B cell (primary cell): ENCODE data around the gene CRHR2. TPM values are rescaled to one million over a fixed set of nuclear protein-coding genes. Genes with fewer than 3 reads are reported as not detected.

Experiments used
- ATAC-seq: fragments of 200-7000 bp; cut with Tn5 transposase; one replicate; pipeline ENCODE4 v1.10.0; 2021; ENCODE audit warnings: low read depth, mild to moderate bottlenecking, moderate number of reproducible peaks, moderate library complexity
- CTCF ChIA-PET: fragments of 350-600 bp; sonication (Branson Sonifier 250); formaldehyde crosslinking; loops from one replicate; lab custom pipeline; 2021; ENCODE audit warnings: antibody characterized with exemption, inconsistent platforms; lab: Charles Lee
- POLR2A ChIA-PET: fragments of 350-600 bp; sonication (Branson Sonifier 250); formaldehyde crosslinking; loops from one replicate; lab custom pipeline; 2021; ENCODE audit warnings: antibody characterized with exemption; lab: Charles Lee
- DNase-seq: peaks from one replicate; pipeline ENCODE4 v3.0.0; 2013
- H2AFZ ChIP-seq: 2 replicates; pipeline ENCODE4 v1.6.1; 2012; ENCODE audit warnings: mild to moderate bottlenecking, low read depth, low read length; ENCODE audit not compliant: insufficient read depth, poor library complexity, severe bottlenecking
- H3K27ac ChIP-seq, 2 donors: 1 replicate in 1 of 2; 2 replicates in 1 of 2; pipeline ENCODE4 v1.5.1; 2012 to 2013; ENCODE audit warnings: low read length in 2 of 2, mild to moderate bottlenecking in 2 of 2, moderate library complexity in 1 of 2
- H3K27me3 ChIP-seq, 4 experiments: fragments of 200-600 bp in 1 of 4; sonication (generic) in 1 of 4; replicated peaks in 1 of 4; 1 replicate in 2 of 4; 2 replicates in 2 of 4; pipeline versions ENCODE4 v1.6.1 to v1.7.0; 2013 to 2016; ENCODE audit warnings: low read length in 3 of 4, mild to moderate bottlenecking in 2 of 4, mixed read lengths in 1 of 4, moderate library complexity in 1 of 4; ENCODE audit not compliant: insufficient read depth in 4 of 4, control insufficient read depth in 3 of 4; ENCODE audit errors: control extremely low read depth in 1 of 4
- H3K36me3 ChIP-seq, 2 experiments: replicated peaks in 1 of 2; 1 replicate in 1 of 2; 2 replicates in 1 of 2; pipeline versions ENCODE4 v1.6.1 to v1.7.1; 2013; ENCODE audit warnings: low read length in 1 of 2; ENCODE audit not compliant: insufficient read depth in 2 of 2, control insufficient read depth in 1 of 2; ENCODE audit errors: control extremely low read depth in 1 of 2, extremely low read depth in 1 of 2
- H3K4me1 ChIP-seq, 2 donors: fragments of 200-600 bp in 1 of 2; sonication (generic) in 1 of 2; 1 replicate in 1 of 2; 2 replicates in 1 of 2; pipeline versions ENCODE4 v1.5.1 to v1.6.1; 2013 to 2017; ENCODE audit warnings: low read length in 2 of 2; ENCODE audit not compliant: control insufficient read depth in 2 of 2, insufficient read depth in 2 of 2
- H3K4me2 ChIP-seq: replicated peaks from 2 replicates; pipeline ENCODE3; 2012; ENCODE audit warnings: mild to moderate bottlenecking, low read depth, low read length; ENCODE audit not compliant: poor library complexity, severe bottlenecking
- H3K4me3 ChIP-seq, 5 experiments: fragments of 200-600 bp in 1 of 5; sonication (generic) in 1 of 5; 1 replicate in 3 of 5; 2 replicates in 2 of 5; pipeline versions ENCODE4 v1.5.1 to v1.7.0; 2011 to 2016; ENCODE audit warnings: low read length in 4 of 5, mild to moderate bottlenecking in 4 of 5, low read depth in 2 of 5, control low read depth in 1 of 5, moderate library complexity in 1 of 5; ENCODE audit not compliant: insufficient read depth in 1 of 5; ENCODE audit errors: control extremely low read depth in 1 of 5, extremely low read depth in 1 of 5
- H3K79me2 ChIP-seq: fragments of 200-600 bp; sonication (generic); one replicate; pipeline ENCODE4 v1.6.0; 2016; ENCODE audit warnings: low read length; ENCODE audit not compliant: control insufficient read depth, insufficient read depth
- H3K9ac ChIP-seq: fragments of 200-600 bp; sonication (generic); 2 replicates; pipeline ENCODE4 v1.6.1; 2017; ENCODE audit warnings: mild to moderate bottlenecking, low read length, moderate library complexity
- H3K9me3 ChIP-seq, 3 donors: one replicate each; pipeline versions ENCODE4 v1.6.1 to v1.7.1; 2013; ENCODE audit warnings: low read length in 2 of 3; ENCODE audit not compliant: control insufficient read depth in 2 of 3, insufficient read depth in 1 of 3; ENCODE audit errors: control extremely low read depth in 1 of 3
- H4K20me1 ChIP-seq: 2 replicates; pipeline ENCODE4 v1.6.0; 2012; ENCODE audit warnings: mild to moderate bottlenecking, low read length; ENCODE audit not compliant: insufficient read depth, control insufficient read depth, poor library complexity, severe bottlenecking
- H3K27ac Mint-ChIP-seq: one replicate; pipeline ENCODE4 v1.8.0; 2021; ENCODE audit warnings: mixed read lengths
- H3K27me3 Mint-ChIP-seq: one replicate; pipeline ENCODE4 v1.8.0; 2021; ENCODE audit warnings: mixed read lengths
- H3K4me1 Mint-ChIP-seq: one replicate; pipeline ENCODE4 v1.8.0; 2021; ENCODE audit warnings: mixed read lengths
- H3K4me3 Mint-ChIP-seq: one replicate; pipeline ENCODE4 v1.8.0; 2021; ENCODE audit warnings: mixed read lengths
- H3K9me3 Mint-ChIP-seq: one replicate; pipeline ENCODE4 v1.8.0; 2022; ENCODE audit warnings: mixed read lengths; ENCODE audit not compliant: insufficient read depth
- CTCF ChIP-seq: fragments of 200-600 bp; IDR thresholded peaks from one replicate; pipeline ENCODE4 v1.8.0; 2022; ENCODE audit warnings: antibody characterized with exemption, mild to moderate bottlenecking
- EZH2 ChIP-seq: IDR thresholded peaks from 2 replicates; pipeline ENCODE4 v1.6.1; 2012; ENCODE audit warnings: borderline replicate concordance, low read depth, mild to moderate bottlenecking, moderate library complexity, low read length; ENCODE audit not compliant: insufficient read depth, poor library complexity, severe bottlenecking
- WGBS: methylation state at CpG from one replicate; pipeline ENCODE4 v1.1.5; 2013; ENCODE audit warnings: missing lambda C conversion rate; ENCODE audit not compliant: insufficient coverage; 5-methylcytosine and 5-hydroxymethylcytosine counted together
- intact Hi-C: fragments of 100-400 bp; cut with micrococcal nuclease; formaldehyde crosslinking; loops from one replicate; pipeline ENCODE4 v1.10.0; 2022
- polyA plus RNA-seq: library from polyadenylated mRNA; depleted of rRNA; stranded (reverse); fragments of >200 nt; gene quantifications from 2 replicates; pipeline ENCODE4 v1.2.3, GENCODE V29; 2012
- total RNA-seq, 2 donors: library from RNA; stranded (reverse); fragments of 120-200 nt in 1 of 2; gene quantifications; 1 replicate in 1 of 2; 2 replicates in 1 of 2; pipeline versions ENCODE4 v1.2.3 to v1.2.4, GENCODE V29; 2013 to 2022

The CRHR2 gene
- total and polyA plus RNA-seq, 2 donors (not counting 1 experiment from before 2014, with no cell fraction given): not detected

DNA sequence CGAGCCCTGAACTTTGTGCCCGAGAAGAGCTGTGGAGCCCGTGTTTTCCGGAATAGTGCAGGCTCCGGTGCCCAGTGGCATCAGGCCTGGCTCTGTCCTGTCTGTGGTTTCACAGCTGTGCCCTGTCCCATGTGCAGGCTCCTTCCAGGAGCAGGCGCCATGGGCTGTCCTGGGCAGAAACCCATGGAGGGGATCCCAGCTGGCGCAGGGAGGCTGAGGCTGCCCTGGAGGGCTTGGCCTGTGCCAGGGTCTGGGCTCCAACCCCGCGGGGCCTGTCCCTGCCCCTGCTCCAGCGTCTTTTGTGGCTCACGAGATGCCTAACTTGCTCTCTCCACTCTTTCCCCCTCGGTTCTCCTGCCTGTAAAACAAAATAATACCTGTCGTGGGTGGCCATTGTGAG, 23.3 kb upstream of the CRHR2 start:
- ATAC-seq: no peak
- intact Hi-C loops: no loop called here

GRCh38 chr7:30705008-30705407, 22.8 kb upstream of the CRHR2 start:
- peaks cover 0 to 2% (median 0%) of the 10 kb centered on the region in 4 experiments for H3K27me3 ChIP-seq
- no peaks in the 10 kb centered on the region for H3K36me3 ChIP-seq
- CTCF ChIA-PET: interaction anchor here (1.8 kb wide), 1 partner anchor 35 kb away, joined by 6 read pairs; no protein-coding TSS in a partner anchor
- POLR2A ChIA-PET: no interaction called here
- H3K4me1 ChIP-seq: no peaks in the 10 kb centered on the region
- H4K20me1 ChIP-seq: no peaks in the 10 kb centered on the region
- H3K27me3 Mint-ChIP-seq: peaks cover 12% of the 10 kb centered on the region
- H3K4me3 Mint-ChIP-seq: no peak overlapping the region
- DNase-seq: no peak
- peaks cover 0 to 4% (median 0%) of the 10 kb centered on the region in 3 donors for H3K9me3 ChIP-seq
- ATAC-seq: no peak
- no peaks in the 10 kb centered on the region for H3K4me1 Mint-ChIP-seq
- H3K4me2 ChIP-seq: no peak overlapping the region
- TF ChIP-seq EZH2 (no peak), CTCF (no peak)
- no peak overlapping the region for H2AFZ ChIP-seq
- intact Hi-C loops: no loop called here
- no peaks in the 10 kb centered on the region for H3K9me3 Mint-ChIP-seq
- no peak overlapping the region for H3K27ac Mint-ChIP-seq
- no peak overlapping the region for H3K4me3 ChIP-seq
- H3K27ac ChIP-seq: no peak overlapping the region
- no peak overlapping the region for H3K9ac ChIP-seq
- 93% methylated on average over 7 of the region's 8 CpGs for WGBS
- no peaks in the 10 kb centered on the region for H3K79me2 ChIP-seq

More for the DNA sequence above, 23.3 kb upstream of the CRHR2 start:
- Histone ChIP-seq H3K4me1 (no peaks in the 10 kb centered on the region), H3K36me3 (no peaks in the 10 kb centered on the region), H3K9ac (no peak overlapping the region), H3K79me2 (no peaks in the 10 kb centered on the region), H4K20me1 (no peaks in the 10 kb centered on the region), H3K9me3 (peaks cover 0 to 4% (median 0%) of the 10 kb centered on the region in 3 donors), H3K27ac (no peak overlapping the region), H2AFZ (no peak overlapping the region), H3K4me2 (no peak overlapping the region), H3K27me3 (peaks cover 0 to 2% (median 0%) of the 10 kb centered on the region in 4 experiments), H3K4me3 (no peak overlapping the region)
- 92% methylated on average over 8 of the region's 13 CpGs for WGBS
- DNase-seq: no peak
- ChIA-PET CTCF (interaction anchor here (1.8 kb wide), 1 partner anchor 34 kb away, joined by 6 read pairs; no protein-coding TSS in a partner anchor), POLR2A (no interaction called here)
- no peak for TF ChIP-seq EZH2
- no peak for TF ChIP-seq CTCF
- Mint-ChIP-seq H3K27ac (no peak overlapping the region), H3K27me3 (peaks cover 8% of the 10 kb centered on the region), H3K9me3 (no peaks in the 10 kb centered on the region), H3K4me3 (no peak overlapping the region), H3K4me1 (no peaks in the 10 kb centered on the region)
